NCI-H1436 (cell line): ENCODE data around the gene CREG1.

Experiments
- DNase-seq: peaks from one replicate; lab custom pipeline; 2025; lab: John Stamatoyannopoulos, UW

The CREG1 gene

GRCh38 chr1:167532375-167532774, 21.2 kb downstream of the CREG1 start:
- no peak for DNase-seq

DNA sequence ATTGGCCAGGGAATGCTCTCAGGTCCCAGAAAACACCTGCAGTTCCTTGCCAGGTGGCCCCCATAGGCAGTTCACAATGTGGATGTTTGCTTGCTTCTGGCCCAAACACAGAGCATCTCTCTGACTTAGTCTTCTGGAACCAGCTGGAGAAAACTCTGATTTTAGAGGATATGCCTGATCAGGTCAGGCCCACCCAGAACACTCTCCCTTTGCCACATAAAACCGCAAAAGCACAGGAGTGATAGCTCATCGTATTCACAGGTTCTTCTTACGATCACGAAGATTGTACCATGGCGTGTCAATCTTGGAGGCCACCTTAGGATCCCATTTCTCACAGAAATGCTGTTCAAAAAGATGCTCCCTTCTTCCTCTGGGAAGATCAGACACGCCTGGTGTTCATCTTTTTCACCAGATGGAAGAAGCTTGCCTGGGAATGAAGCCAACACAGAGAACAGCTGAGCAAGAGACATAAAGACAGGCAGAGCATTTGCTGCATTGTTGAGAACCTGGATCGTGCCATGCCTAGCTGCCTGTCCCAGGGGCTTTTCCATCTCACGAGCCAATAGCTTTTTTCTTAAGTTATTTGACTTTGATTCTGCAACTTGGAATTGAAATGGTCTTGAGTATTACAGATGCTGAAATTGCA, 23.6 kb downstream of the CREG1 start:
- DNase-seq: no peak

DNA sequence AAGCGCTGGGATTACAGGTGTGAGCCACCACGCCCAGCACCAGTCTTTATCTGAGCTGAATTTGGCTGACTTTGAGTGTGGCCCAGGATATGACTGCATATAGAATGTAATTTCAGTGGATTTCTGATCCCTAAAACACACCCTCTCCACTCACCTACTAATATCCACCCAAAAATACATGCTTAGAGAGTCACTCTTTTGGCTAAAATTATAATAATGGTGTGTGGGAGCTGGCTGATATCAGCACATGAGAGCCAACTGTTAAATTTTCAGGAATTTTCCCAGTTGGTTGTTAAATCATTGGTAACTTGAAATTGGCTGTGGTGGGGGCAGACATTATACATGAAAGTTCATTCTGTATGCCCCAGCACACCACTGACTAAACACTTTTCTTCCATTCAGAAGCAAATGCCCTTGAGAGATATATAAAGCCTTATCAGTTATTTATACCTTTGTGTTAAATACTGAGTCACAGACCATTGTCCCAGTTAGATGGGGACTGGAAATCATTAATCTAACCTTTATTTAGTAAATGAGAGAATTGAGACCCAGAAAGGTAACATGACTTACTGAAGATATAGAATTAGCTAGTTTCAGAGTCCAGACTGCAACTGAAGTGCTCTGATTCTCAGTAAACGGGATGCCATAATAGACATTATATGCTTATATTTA, 25.4 kb downstream of the CREG1 start:
- no peak for DNase-seq

GRCh38 chr1:167526667-167527383, 26.7 kb downstream of the CREG1 start:
- DNase-seq: no peak

DNA sequence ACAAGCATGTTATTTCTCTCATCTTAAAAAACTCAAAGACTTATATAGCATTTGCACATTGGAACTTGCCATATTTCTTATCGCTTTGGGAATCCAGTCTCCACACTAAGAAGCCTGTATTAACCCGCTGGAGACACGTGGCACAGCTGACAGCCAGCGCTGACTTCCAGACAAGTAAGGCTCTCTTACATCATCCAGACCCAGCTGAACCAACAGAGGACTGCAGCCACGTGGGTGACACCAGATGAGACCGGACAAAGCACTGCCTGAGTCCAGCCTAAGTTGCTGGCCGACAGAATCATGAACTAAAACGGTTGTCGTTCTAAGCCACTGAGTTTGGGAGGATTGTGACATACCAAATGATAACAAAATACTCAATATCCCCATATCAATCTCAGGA, 28.9 kb downstream of the CREG1 start:
- DNase-seq: no peak

GRCh38 chr1:167522246-167522645, 31.3 kb downstream of the CREG1 start:
- no peak for DNase-seq

DNA sequence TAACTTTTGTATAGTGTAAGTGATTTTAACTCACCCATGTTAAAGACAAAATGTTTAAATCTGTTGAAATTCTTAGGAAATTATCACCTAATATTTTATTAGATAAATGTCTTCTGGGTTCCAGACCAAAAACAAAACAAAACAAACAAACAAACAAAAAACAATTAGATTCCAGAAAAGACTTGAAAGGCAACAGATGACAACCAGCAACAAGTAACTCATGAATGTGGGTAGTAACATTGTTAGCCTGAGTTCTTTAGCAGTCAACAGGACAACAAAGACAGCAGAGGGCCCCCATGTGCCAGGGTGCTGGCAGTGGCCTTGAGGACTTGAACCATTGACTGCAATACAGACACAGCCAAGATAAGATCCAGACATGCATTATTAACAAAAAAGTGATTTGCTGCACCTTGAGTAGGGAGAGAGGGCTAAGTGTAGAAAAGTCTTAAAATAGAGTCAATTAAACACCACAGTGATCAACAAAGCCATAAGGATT, 32.8 kb downstream of the CREG1 start:
- DNase-seq: no peak

GRCh38 chr1:167518331-167518700, 35.2 kb downstream of the CREG1 start, which contains the start of gene CD247:
Gene CD247 (minus strand): TSS chr1:167518529. CDS start chr1:167518465, 64 bp downstream.
- DNase-seq: no peak

GRCh38 chr1:167517535-167518330, 35.8 kb downstream of the CREG1 start:
- no peak for DNase-seq

DNA sequence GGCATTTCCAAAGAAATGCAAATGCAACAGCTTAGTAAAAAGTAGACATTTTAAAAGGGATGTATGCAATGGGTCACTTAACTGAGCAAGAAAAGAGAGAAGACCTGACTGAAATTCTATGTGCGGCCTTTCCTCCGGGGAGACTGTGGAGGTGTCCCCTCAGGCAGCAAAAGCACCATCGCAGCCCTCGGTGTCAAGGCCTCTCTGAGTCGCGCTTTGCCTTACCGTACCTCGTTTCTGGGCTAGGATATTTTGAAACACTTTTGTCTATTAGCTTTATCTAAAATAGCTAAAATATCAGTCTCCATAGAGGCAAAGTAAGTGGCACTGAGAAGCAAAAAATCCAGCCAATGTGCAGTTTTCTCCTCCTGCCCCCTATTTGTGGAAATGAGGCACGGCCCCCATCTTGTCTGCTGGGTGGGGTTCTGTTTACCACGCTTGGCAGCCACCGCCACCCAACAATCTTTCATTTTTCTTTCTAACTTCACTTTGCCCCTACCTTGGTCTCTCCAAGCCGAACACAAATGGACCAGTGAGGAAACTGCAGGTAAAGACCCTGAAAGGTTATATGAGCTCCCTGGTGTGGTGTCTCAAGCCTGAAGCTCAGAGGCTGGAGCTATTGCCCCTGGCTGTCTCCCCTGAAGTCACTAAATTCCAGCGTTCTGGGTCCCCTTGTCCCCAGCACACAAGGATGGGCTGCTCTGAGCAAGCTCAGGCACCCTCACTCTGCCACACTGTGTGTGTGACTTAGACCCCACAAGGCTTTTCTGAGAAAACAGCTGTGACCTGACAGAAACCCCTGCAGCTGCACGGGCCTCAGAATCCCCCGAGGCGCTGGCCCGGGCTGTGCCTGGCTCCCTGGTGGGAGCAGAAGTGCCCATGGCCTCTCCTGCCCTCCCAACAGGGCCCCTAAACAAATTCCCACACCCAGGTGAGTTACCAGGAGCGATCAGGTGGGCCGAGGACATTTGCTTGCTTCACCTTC, 36.9 kb downstream of the CREG1 start:
- no peak for DNase-seq

GRCh38 chr1:167515893-167516321, 37.7 kb downstream of the CREG1 start:
- DNase-seq: no peak

DNA sequence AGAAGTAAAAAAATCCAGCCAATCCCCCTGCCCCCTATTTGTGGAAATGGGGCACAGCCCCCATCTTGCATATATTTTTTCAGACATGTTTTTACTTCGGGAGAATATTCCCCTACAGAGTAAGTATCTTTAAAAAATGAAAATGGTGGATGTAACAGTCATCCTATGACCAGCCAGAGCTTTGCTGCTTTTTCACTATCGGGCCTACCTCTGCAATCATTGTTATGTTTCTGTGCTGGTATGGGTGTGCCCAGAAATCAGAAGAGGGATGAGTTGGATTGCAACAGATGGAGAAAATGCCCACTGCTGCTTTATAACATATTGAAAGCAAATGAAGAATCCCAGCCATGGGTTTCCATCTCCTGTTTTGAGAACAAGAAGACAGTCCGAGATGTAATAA, 38.1 kb downstream of the CREG1 start:
- DNase-seq: no peak

GRCh38 chr1:167514288-167514687, 39.3 kb downstream of the CREG1 start:
- DNase-seq: no peak

DNA sequence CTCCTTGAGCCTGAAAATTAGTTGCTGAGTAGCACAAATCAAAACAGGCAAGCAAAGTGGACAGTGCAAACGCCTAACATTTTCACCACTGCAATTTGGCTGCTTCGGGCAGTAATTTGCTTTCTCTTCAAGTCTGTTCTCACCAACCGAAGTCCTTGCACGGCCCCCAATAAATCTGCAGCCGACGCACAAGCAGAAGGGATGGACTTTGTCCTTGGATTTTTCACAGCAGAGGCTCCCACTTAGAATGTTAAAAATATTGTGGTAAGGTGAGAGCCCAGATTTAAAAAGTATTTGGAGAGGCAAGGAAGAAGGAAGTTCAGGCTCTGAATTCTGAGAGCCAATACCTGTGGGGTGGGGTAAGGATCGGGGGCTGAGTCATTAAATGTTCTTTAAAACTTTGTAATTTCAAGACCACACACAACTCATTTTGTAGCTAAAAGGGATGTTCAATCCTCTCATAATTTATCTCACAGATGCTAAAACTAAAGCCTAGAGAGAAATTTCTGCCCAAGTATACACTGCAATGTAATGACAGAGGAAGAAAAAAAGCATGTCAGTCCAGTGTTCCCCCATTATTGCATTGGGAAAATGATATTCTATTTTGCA, 41.4 kb downstream of the CREG1 start:
- DNase-seq: no peak

DNA sequence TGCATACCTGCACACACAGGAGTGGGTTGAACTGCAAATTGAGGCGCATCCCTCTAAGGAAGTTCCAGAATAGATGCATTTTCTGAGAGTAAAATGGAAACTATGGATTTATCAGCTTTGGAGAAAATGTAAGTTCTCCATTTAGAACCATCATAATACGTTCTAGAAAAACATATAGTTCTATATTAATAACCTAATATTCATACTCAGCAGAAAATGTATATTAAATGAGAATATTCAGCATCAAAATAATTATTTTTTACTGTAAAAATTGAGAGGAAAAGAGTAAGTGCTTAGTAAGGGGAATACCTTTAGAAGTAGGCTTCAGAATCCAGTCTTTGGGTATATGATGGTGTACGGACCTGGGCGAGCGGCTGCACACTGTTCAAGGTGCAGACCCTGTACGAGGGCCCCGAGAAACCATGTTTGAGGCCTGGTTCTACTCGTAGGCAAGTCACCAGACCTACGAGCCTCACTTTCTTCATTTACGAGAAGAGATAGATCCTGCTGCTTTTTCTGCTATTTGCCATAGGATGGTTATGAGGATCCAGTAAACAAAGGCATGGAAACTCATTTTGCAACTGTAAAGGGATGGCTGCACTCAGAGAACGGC, 42.1 kb downstream of the CREG1 start:
- no peak for DNase-seq

GRCh38 chr1:167510881-167511280, 42.7 kb downstream of the CREG1 start:
- no peak for DNase-seq

- DNase-seq: no peak
Observed at GRCh38 chr1:167510244-167510643, 43.3 kb downstream of the CREG1 start.

- DNase-seq: no peak
Observed at GRCh38 chr1:167509587-167509986, 44.0 kb downstream of the CREG1 start.

DNA sequence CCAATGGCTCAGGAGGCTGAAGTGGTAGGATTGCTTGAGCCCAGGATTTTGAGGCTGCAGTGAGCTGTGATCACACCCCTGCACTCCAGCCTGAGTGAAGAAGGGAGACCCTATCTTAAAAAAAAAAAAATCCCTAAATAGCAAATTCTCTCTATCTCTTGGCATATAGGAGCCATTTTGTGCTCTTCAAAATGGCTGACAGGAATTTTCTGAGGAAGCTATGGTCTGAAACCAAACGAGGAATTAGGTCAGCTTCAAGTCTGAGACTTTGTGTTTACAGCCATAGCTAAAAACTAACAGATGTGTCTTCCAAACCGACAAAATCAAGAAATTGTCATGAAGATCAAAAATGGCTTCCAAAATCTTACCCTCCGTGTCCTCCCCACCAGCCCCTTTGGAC, 45.8 kb downstream of the CREG1 start:
- no peak for DNase-seq

DNA sequence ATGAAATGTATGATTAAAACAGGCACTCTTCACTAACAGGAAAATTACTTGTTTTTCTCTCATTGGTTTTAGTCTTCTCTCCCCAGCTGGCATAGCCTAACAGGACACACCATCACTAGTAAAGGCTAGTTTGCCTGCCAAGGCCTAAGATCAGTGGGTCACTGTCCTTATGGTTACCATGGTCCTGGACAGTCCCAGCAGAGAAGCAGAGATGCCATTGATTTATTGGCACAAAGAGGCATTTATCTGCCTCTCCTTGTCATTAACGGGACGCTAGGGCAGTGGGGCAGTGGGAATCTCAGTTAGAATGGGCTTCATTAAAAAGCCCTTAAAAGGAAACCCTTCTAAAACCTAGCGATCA, 49.1 kb downstream of the CREG1 start:
- DNase-seq: no peak
